ENCODE results near the gene LRRC74A.

Gene LRRC74A

GRCh38 chr14:76826122-76826521 lies at the start of gene LRRC74A:
TSS of gene LRRC74A (plus strand) at chr14:76826408. CDS start at chr14:76826698, 290 bp downstream.
- no peak for TF ChIP-seq CTCF (IDR thresholded peaks at IDR 0.05)

DNA sequence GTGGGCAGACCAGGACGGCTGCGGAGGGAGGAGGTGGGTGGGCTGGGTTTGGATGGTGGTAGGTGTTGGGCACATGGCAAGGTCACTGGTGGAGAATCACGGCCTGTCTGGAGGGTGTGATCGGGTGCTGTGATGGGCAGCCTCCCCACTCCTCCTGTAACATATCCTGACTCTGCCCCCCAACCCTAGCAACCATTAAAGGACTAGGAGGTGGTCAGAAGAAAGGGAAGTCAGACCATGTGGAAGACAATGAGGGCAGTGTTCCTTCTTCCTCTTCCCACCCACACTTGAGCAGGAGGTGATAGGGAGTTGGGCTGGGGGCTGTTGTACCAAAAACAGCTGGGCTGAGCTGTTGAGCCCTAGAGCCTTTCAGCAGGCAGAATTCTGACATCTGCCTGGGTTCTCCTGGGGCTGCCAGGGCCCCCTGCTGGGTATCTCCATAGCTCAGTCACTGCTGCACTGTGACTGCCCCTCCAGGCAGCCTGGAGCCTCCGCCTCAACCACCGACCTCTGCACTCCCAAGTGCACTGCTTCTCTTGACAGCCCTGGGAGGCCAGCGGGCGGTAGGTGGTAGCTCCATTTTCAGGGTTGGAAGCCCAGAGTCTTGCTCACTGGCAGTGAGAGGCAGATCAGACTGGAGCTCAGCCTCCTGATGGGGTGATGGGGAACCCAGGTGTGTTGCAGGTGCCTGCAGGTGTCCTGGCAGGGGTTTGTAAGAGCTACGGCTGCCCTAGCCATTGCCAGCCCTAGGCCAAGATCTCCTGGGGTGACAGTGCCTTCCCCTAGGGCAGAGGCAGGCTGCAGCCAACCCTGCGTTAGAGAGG lies 49.6 kb upstream of the LRRC74A start:
- TF ChIP-seq CTCF (IDR thresholded peaks at IDR 0.05), result no peak

GRCh38 chr14:76777721-76778120 lies 48.5 kb upstream of the LRRC74A start:
- no peak for TF ChIP-seq CTCF (IDR thresholded peaks at IDR 0.05)

- TF ChIP-seq CTCF (IDR thresholded peaks at IDR 0.05), result no peak
Observed at GRCh38 chr14:76778546-76779215, 47.5 kb upstream of the LRRC74A start.

- no peak for TF ChIP-seq CTCF (IDR thresholded peaks at IDR 0.05)
Observed at GRCh38 chr14:76779221-76780057, 46.8 kb upstream of the LRRC74A start.

- TF ChIP-seq CTCF (IDR thresholded peaks at IDR 0.05), result no peak
Observed at GRCh38 chr14:76780058-76780345, 46.2 kb upstream of the LRRC74A start.

DNA sequence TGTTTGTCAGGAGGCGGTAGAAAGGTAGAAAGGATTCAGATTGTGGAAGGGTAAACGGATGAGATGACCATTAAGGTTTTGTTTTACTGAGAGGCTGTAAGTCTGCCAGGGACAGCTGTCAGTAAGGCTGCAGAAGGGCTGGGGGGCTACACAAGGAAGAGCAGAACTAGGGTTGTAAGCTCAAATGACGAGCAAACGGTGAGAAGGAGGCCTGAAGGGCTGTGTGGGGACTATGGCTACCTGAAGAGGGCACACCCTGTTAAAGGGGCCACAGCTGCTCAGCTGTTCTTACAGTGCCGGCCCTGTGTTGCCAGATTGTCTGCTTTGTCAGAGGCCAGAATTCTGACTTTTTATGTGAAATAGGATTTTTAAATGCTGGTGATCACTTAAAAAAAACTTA lies 45.8 kb upstream of the LRRC74A start:
- no peak for TF ChIP-seq CTCF (IDR thresholded peaks at IDR 0.05)
